ENCODE results near the gene EIF2A. TPM values are rescaled to one million over a fixed set of nuclear protein-coding genes. Genes with fewer than 3 reads are reported as not detected.

EIF2A gene
- polyA plus RNA-seq, 3 donors, result 48.5 to 88.7 (median 50.8) TPM

GRCh38 chr3:150577855-150578254, 31.3 kb downstream of the EIF2A start:
- DNase-seq, result no peak
- no peak overlapping the region for H3K27ac ChIP-seq (ENCODE audit: low read depth in 1 of 2, low read length in 2 of 2)
- H2AFZ ChIP-seq (ENCODE audit: insufficient read depth, low read depth, low read length, poor library complexity, severe bottlenecking), result no peak overlapping the region
- WGBS (ENCODE audit: insufficient coverage), result no CpG with 5 or more reads among the region's 1 CpG
- peaks cover 83 to 95% of the 10 kb centered on the region in 2 donors for H3K36me3 ChIP-seq (replicated peaks in 1 of 2; ENCODE audit: control insufficient read depth in 1 of 2, insufficient read depth in 2 of 2, low read length in 2 of 2)
- Mint-ChIP-seq H3K27me3 (ENCODE audit: low read depth in 3 of 3) (no peaks in the 10 kb centered on the region), H3K9me3 (no peaks in the 10 kb centered on the region), H3K36me3 (peaks cover 65 to 76% of the 10 kb centered on the region in 2 donors), H3K4me1 (no peaks in the 10 kb centered on the region), H3K27ac (no peak overlapping the region), H3K4me3 (no peak overlapping the region)
- intact Hi-C loops (cut with micrococcal nuclease), result no loop called here
- H3K79me2 ChIP-seq (ENCODE audit: insufficient read depth, low read length), result no peaks in the 10 kb centered on the region
- H3K4me3 ChIP-seq (replicated peaks in 1 of 3; ENCODE audit: low read depth in 2 of 3, low read length in 3 of 3), result no peak overlapping the region
- no peak overlapping the region for H3K9ac ChIP-seq (ENCODE audit: insufficient read depth, low read length, poor library complexity, severe bottlenecking)
- no peaks in the 10 kb centered on the region for H3K4me1 ChIP-seq (ENCODE audit: control insufficient read depth in 1 of 2, insufficient read depth in 2 of 2, low read length in 2 of 2)
- H3K27me3 ChIP-seq (ENCODE audit: control insufficient read depth in 2 of 2, insufficient read depth in 2 of 2, low read length in 2 of 2), result no peaks in the 10 kb centered on the region
- H3K9me3 ChIP-seq (replicated peaks in 1 of 2; ENCODE audit: control insufficient read depth in 1 of 2, insufficient read depth in 1 of 2, low read length in 2 of 2), result no peaks in the 10 kb centered on the region
- no peak overlapping the region for H3K4me2 ChIP-seq (replicated peaks; ENCODE audit: extremely low read depth, low read length, poor library complexity, severe bottlenecking)
- no peak for TF ChIP-seq CTCF (IDR thresholded peaks at IDR 0.05)
- H4K20me1 ChIP-seq (ENCODE audit: insufficient read depth, low read length), result no peaks in the 10 kb centered on the region

- Mint-ChIP-seq H3K9me3 (no peaks in the 10 kb centered on the region), H3K4me1 (no peaks in the 10 kb centered on the region), H3K27ac (no peak overlapping the region), H3K36me3 (peaks cover 64 to 75% of the 10 kb centered on the region in 2 donors), H3K4me3 (no peak overlapping the region), H3K27me3 (ENCODE audit: low read depth in 3 of 3) (no peaks in the 10 kb centered on the region)
- H4K20me1 ChIP-seq (ENCODE audit: insufficient read depth, low read length), result no peaks in the 10 kb centered on the region
- intact Hi-C loops (cut with micrococcal nuclease), result no loop called here
- no peak overlapping the region for H2AFZ ChIP-seq (ENCODE audit: insufficient read depth, low read depth, low read length, poor library complexity, severe bottlenecking)
- H3K36me3 ChIP-seq (replicated peaks in 1 of 2; ENCODE audit: control insufficient read depth in 1 of 2, insufficient read depth in 2 of 2, low read length in 2 of 2), result peaks cover 84 to 96% of the 10 kb centered on the region in 2 donors
- H3K9me3 ChIP-seq (replicated peaks in 1 of 2; ENCODE audit: control insufficient read depth in 1 of 2, insufficient read depth in 1 of 2, low read length in 2 of 2), result no peaks in the 10 kb centered on the region
- H3K79me2 ChIP-seq (ENCODE audit: insufficient read depth, low read length), result no peaks in the 10 kb centered on the region
- no peak overlapping the region for H3K9ac ChIP-seq (ENCODE audit: insufficient read depth, low read length, poor library complexity, severe bottlenecking)
- H3K4me3 ChIP-seq (replicated peaks in 1 of 3; ENCODE audit: low read depth in 2 of 3, low read length in 3 of 3), result no peak overlapping the region
- TF ChIP-seq CTCF (IDR thresholded peaks at IDR 0.05), result no peak
- no peak overlapping the region for H3K27ac ChIP-seq (ENCODE audit: low read depth in 1 of 2, low read length in 2 of 2)
- H3K4me2 ChIP-seq (replicated peaks; ENCODE audit: extremely low read depth, low read length, poor library complexity, severe bottlenecking), result no peak overlapping the region
- no peaks in the 10 kb centered on the region for H3K4me1 ChIP-seq (ENCODE audit: control insufficient read depth in 1 of 2, insufficient read depth in 2 of 2, low read length in 2 of 2)
- H3K27me3 ChIP-seq (ENCODE audit: control insufficient read depth in 2 of 2, insufficient read depth in 2 of 2, low read length in 2 of 2), result no peaks in the 10 kb centered on the region
- DNase-seq, result no peak
Measured at GRCh38 chr3:150581174-150581573, 34.6 kb downstream of the EIF2A start.
